Uterus (tissue), 2 donors: Measurements from ENCODE around the gene MESP1.

Experiments used
- CTCF ChIP-seq, 4 experiments: fragments of 200-600 bp in 2 of 4; fragments of 450-650 bp in 2 of 4; sonication (generic) in 2 of 4; IDR thresholded peaks; one replicate each; pipeline ENCODE4 v1.5.1; 2016 to 2019; ENCODE audit warnings: antibody characterized with exemption in 4 of 4, mild to moderate bottlenecking in 2 of 4, moderate library complexity in 1 of 4
- POLR2A ChIP-seq, 2 donors: fragments of 450-650 bp; IDR thresholded peaks; one replicate each; pipeline ENCODE4 v1.6.1; 2016; ENCODE audit warnings: antibody characterized with exemption in 2 of 2, mild to moderate bottlenecking in 1 of 2, moderate library complexity in 1 of 2

GRCh38 chr15:89799011-89799911 is 48.2 kb upstream of the MESP1 start:
- TF ChIP-seq CTCF (IDR thresholded peaks at IDR 0.05), result no peak
- no peak for TF ChIP-seq POLR2A (IDR thresholded peaks at IDR 0.05)
